IPS-15b (cell line): Measurements from ENCODE around the gene ARHGAP24.
A peak's percentile ranks its signal among the peaks of the same experiment; 100 is the strongest.

Source experiments
- H3K27me3 ChIP-seq: one replicate; pipeline ENCODE4 v1.6.1; 2013; ENCODE audit warnings: low read length; ENCODE audit not compliant: control insufficient read depth, insufficient read depth
- H3K36me3 ChIP-seq: one replicate; pipeline ENCODE4 v1.6.1; 2013; ENCODE audit warnings: low read length; ENCODE audit not compliant: control insufficient read depth, insufficient read depth
- H3K4me1 ChIP-seq: one replicate; pipeline ENCODE4 v1.6.1; 2013; ENCODE audit warnings: mild to moderate bottlenecking, low read length; ENCODE audit not compliant: control insufficient read depth, insufficient read depth
- H3K4me3 ChIP-seq: one replicate; pipeline ENCODE4 v1.5.1; 2013; ENCODE audit warnings: low read depth, low read length
- H3K9ac ChIP-seq: one replicate; pipeline ENCODE4 v1.6.1; 2013; ENCODE audit warnings: low read depth, mild to moderate bottlenecking, low read length
- H3K9me3 ChIP-seq: one replicate; pipeline ENCODE4 v1.6.1; 2013; ENCODE audit warnings: mild to moderate bottlenecking, low read length; ENCODE audit not compliant: control insufficient read depth, insufficient read depth

Gene ARHGAP24

DNA sequence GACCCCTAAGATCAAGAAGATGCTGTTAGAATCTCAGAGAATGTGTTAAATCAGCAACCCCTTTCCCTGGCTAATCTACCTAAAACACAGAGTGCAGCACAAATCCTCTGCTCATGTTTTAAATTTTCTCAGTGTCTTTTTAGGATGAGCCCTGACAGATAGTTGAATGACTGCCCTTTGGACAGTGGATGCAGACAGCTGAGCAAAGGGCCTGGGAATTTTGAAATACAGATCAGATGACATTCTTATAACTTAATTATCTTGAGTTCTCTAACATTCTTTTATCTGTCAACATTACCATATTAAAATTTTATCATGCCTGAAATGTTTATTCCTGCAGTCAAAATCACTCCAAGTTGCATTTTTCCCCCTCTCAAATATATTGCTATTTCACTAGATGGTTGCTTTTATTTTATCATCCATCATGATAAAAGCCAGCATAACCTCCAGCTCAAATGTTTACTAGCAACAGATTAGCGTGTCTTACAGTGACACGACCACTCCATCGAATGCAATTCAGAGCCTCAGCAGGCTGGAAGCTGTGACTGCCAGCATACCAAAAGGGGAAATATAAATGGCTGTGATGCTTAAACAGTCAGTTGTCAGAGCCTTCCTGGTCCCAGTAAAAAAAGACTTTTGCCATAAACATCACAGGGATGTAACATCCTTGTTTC, 22.8 kb upstream of the ARHGAP24 start:
- Histone ChIP-seq H3K27me3 (no peaks in the 10 kb centered on the region), H3K4me1 (no peaks in the 10 kb centered on the region), H3K9ac (no peak overlapping the region)

GRCh38 chr4:85455942-85456341, 19.0 kb upstream of the ARHGAP24 start:
- no peaks in the 10 kb centered on the region for H3K36me3 ChIP-seq
- no peaks in the 10 kb centered on the region for H3K4me1 ChIP-seq
- no peaks in the 10 kb centered on the region for H3K9me3 ChIP-seq
- H3K9ac ChIP-seq: no peak overlapping the region
- H3K4me3 ChIP-seq: no peak overlapping the region
- no peaks in the 10 kb centered on the region for H3K27me3 ChIP-seq

More for the DNA sequence above, 22.8 kb upstream of the ARHGAP24 start:
- Histone ChIP-seq H3K36me3 (no peaks in the 10 kb centered on the region), H3K4me3 (no peak overlapping the region), H3K9me3 (no peaks in the 10 kb centered on the region)

DNA sequence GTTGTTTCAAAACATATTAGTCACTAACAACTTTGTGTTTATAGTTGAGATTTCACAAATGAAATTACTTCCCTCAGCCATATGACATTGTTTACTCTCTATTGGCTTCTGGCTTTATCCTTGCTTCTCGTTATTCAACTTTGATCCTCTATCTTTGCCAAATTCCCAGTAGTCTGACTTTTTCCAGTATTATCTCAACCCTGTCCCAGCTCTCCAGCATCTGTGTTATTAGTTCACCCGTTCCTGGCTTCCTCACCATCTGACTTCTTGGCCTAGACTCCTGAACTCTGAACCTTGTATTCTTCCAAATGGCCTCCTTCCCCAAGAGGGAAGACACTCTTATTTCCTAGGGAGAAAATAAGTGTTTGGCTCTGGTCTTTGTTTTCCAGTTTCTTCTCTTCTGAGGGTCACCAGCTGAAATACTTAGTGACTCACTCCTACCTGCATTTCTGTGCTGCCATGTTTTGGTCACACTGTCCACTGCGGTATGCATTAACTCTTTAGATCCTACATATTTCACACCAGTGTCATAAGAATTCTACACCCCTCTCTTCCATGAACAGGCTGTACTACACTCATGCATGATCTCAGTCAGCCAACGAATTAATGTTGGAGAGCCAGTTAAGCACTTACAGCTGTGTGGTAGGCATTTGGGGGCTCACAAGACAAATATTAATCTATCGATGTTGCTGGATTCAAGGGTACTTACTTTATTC, 17.0 kb upstream of the ARHGAP24 start:
- Histone ChIP-seq H3K27me3 (no peaks in the 10 kb centered on the region), H3K36me3 (no peaks in the 10 kb centered on the region), H3K4me1 (no peaks in the 10 kb centered on the region), H3K9ac (no peak overlapping the region), H3K9me3 (no peaks in the 10 kb centered on the region), H3K4me3 (no peak overlapping the region)

DNA sequence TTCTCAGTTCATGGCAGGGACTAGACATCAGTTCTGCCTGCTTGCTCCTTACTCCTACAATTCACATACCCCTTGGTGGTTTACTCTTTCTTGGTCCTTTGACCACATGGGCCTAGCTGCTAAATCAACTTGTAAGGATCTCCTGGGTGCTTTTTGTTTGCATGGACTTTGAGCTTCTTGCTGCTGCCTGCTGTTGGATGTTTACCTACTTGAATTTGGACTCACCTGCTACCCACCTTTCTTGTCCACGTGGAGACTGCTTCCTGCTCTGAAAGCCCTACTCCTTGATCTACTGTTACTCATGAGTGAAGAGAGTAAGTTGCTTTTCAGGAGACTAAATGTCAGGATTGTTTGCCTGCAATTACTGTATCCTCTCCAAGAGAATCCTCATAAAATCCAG, 15.2 kb upstream of the ARHGAP24 start:
- Histone ChIP-seq H3K4me3 (no peak overlapping the region), H3K9me3 (no peaks in the 10 kb centered on the region), H3K36me3 (no peaks in the 10 kb centered on the region), H3K9ac (no peak overlapping the region), H3K27me3 (no peaks in the 10 kb centered on the region), H3K4me1 (no peaks in the 10 kb centered on the region)

GRCh38 chr4:85474356-85474755, 594 bp upstream of the ARHGAP24 start:
- no peaks in the 10 kb centered on the region for H3K36me3 ChIP-seq
- peak overlapping the region; percentile 86 for H3K4me3 ChIP-seq
- H3K9me3 ChIP-seq: no peaks in the 10 kb centered on the region
- H3K4me1 ChIP-seq: no peaks in the 10 kb centered on the region
- no peak overlapping the region for H3K9ac ChIP-seq
- peaks cover 16% of the 10 kb centered on the region for H3K27me3 ChIP-seq

DNA sequence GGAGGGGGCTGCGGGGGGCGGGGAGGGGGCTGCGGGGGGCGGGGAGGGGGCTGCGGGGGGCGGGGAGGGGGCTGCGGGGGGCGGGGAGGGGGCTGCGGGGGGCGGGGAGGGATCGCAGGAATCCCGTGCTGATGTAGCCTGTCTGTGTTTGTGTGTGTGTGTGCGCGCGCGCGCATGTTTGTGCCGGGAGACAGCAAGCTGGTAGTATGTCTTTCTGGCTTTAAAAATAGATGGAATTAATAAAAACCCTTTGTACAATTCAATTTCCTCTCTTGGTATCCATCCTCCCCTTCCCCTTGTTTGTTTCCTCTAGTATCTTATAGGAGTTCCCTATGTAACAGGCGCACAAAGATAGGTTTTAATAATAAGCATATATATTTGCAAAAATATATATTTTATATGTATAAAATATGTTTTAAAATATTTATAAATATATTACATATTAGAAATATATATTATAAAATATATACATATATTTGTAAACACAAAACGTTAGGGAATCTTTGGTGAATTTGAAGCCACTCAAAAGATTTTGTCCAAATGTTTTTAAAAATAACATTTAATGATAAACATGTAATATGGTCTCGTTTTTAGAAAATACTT, 782 bp downstream of the ARHGAP24 start:
- Histone ChIP-seq H3K36me3 (no peaks in the 10 kb centered on the region), H3K27me3 (peaks cover 16% of the 10 kb centered on the region), H3K4me1 (no peaks in the 10 kb centered on the region), H3K4me3 (peak overlapping the region; percentile 50), H3K9me3 (no peaks in the 10 kb centered on the region), H3K9ac (no peak overlapping the region)

DNA sequence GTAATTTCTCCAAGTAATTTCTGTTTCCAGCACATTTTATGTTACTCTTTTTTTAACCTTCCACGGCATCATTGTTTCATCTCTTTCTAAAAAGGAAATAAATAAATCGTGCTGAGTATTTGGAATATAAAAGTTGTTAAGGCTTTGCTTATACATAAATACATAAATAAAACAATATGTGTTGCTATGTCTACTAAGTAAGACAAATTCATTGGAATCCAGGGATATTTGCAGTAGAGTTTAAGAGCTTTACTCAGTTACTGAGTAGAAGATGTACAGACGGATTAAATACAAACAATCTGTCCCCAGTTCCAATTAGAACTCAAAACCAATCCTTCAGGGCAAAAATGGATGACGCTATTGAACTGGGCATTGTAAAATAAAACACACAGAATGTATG, 1.4 kb downstream of the ARHGAP24 start:
- Histone ChIP-seq H3K9me3 (no peaks in the 10 kb centered on the region), H3K36me3 (no peaks in the 10 kb centered on the region), H3K9ac (no peak overlapping the region), H3K4me1 (no peaks in the 10 kb centered on the region), H3K27me3 (peaks cover 16% of the 10 kb centered on the region), H3K4me3 (no peak overlapping the region)

DNA sequence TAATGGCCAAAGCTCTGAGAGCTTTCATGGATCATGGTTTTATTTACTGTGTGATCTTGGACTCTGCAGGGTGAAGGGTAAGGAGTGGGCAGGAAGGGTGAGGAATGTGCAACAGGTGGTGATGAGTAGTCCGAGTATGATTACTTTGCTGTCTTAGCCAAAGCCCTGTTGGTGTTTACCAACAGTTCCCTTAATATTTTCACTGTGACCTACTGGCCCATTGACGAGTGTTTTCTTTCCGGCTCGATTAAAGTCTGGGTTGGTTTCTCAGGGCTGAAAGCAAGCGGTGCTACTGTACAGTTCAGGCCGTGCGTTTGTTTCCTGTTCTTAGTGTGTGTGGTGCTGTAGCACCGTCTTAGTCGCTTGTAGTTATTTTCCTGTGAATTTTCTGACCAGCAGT, 2.6 kb downstream of the ARHGAP24 start:
- Histone ChIP-seq H3K9me3 (no peaks in the 10 kb centered on the region), H3K27me3 (peaks cover 16% of the 10 kb centered on the region), H3K4me3 (no peak overlapping the region), H3K9ac (no peak overlapping the region), H3K36me3 (no peaks in the 10 kb centered on the region), H3K4me1 (peaks cover 6% of the 10 kb centered on the region)

DNA sequence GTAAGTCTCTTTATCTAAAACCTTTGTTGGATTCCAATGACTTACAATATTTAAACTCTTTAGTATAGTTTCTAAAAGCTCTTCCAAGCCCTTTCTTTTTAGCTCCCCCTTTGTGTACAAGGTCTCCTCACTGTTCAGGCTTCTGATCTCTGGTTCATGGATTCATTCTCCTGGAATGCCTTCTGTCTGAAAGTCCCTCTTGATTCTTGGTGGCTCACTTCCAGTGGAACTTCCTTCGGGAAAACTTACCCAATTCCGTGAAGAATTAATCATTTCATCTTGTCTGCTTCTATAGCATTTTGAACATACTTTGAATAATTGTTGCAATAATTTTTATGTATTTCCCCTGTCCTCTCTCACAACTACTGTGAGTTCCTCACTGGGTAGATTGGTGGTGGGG, 3.6 kb downstream of the ARHGAP24 start:
- peaks cover 6% of the 10 kb centered on the region for H3K27me3 ChIP-seq
- no peak overlapping the region for H3K9ac ChIP-seq
- H3K4me3 ChIP-seq: no peak overlapping the region
- no peaks in the 10 kb centered on the region for H3K36me3 ChIP-seq
- H3K4me1 ChIP-seq: peaks cover 9% of the 10 kb centered on the region
- no peaks in the 10 kb centered on the region for H3K9me3 ChIP-seq

DNA sequence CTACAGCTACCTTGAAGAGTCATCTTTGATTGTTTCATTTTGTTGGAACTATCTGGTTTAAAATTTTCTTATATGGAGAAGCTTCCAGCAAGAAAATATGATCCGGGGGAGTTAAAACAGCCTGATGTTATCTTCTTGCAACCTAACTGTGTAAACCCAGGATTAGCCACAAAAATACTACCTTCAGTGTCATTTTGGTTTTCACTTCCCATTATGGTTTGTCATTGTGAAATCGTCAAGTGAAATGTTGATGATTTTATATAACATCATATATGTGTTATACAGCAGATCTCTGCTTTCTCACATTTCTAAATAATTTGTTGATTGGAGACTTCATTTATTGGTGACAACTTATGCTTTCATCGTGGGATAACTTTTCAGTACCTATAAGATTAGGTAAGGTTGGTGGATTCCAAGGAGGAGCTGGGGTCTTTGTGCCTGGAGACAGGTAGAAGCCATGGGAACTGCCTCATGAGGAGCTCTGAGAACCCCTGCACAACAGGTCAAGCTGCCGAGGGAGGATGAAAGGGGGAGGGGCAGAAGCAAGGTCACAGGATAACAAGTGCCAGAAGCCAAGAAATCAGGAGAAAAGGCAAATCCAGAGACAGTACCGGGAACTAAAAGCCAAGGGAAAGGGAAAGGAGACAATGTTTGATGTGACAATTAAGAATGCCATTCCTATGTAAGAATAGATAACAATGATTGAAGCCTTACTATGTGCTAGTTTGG, 7.2 kb downstream of the ARHGAP24 start:
- no peaks in the 10 kb centered on the region for H3K9me3 ChIP-seq
- no peaks in the 10 kb centered on the region for H3K27me3 ChIP-seq
- H3K4me1 ChIP-seq: peaks cover 9% of the 10 kb centered on the region
- H3K4me3 ChIP-seq: no peak overlapping the region
- no peak overlapping the region for H3K9ac ChIP-seq
- no peaks in the 10 kb centered on the region for H3K36me3 ChIP-seq

GRCh38 chr4:85486425-85487086, 11.6 kb downstream of the ARHGAP24 start:
- H3K4me3 ChIP-seq: no peak overlapping the region
- H3K9me3 ChIP-seq: no peaks in the 10 kb centered on the region
- no peaks in the 10 kb centered on the region for H3K27me3 ChIP-seq
- peaks cover 12% of the 10 kb centered on the region for H3K4me1 ChIP-seq
- H3K36me3 ChIP-seq: no peaks in the 10 kb centered on the region
- no peak overlapping the region for H3K9ac ChIP-seq
